Epithelial cell of prostate (primary cell): Measurements from ENCODE around the gene CNDP2.

Experiments used
- DNase-seq: peaks from one replicate; pipeline ENCODE4 v3.0.0-alpha.2; 2011; ENCODE audit warnings: low read depth, low spot score
- H3K27ac ChIP-seq: fragments of 450-650 bp; 2 replicates; pipeline ENCODE4 v1.5.1; 2017; ENCODE audit warnings: mild to moderate bottlenecking

CNDP2 gene

GRCh38 chr18:74529811-74530583 is 33.8 kb downstream of the CNDP2 start:
- no peak overlapping the region for H3K27ac ChIP-seq
- no peak for DNase-seq

GRCh38 chr18:74530584-74530862 is 34.4 kb downstream of the CNDP2 start:
- DNase-seq: no peak
- H3K27ac ChIP-seq: no peak overlapping the region

GRCh38 chr18:74531043-74531442 is 34.9 kb downstream of the CNDP2 start:
- DNase-seq: no peak
- H3K27ac ChIP-seq: no peak overlapping the region

GRCh38 chr18:74532511-74533025 is 36.4 kb downstream of the CNDP2 start:
- DNase-seq: no peak
- H3K27ac ChIP-seq: no peak overlapping the region

- no peak for DNase-seq
- H3K27ac ChIP-seq: no peak overlapping the region
Measured at GRCh38 chr18:74533666-74534065, 37.5 kb downstream of the CNDP2 start.

GRCh38 chr18:74534150-74534969 is 38.2 kb downstream of the CNDP2 start, which contains the start of gene CNDP1:
Gene CNDP1 (plus strand): TSS chr18:74534500. CDS start chr18:74534668, 168 bp downstream.
- H3K27ac ChIP-seq: no peak within 1 kb of the TSS
- DNase-seq: no peak

- DNase-seq: no peak
- H3K27ac ChIP-seq: no peak overlapping the region
Measured at GRCh38 chr18:74534981-74535649, 39.0 kb downstream of the CNDP2 start.

GRCh38 chr18:74539289-74539688 is 43.1 kb downstream of the CNDP2 start:
- H3K27ac ChIP-seq: no peak overlapping the region
- DNase-seq: no peak

- DNase-seq: no peak
- H3K27ac ChIP-seq: no peak overlapping the region
Measured at GRCh38 chr18:74540652-74541421, 44.7 kb downstream of the CNDP2 start.

- no peak overlapping the region for H3K27ac ChIP-seq
- DNase-seq: peak; percentile 37
Measured at GRCh38 chr18:74541703-74542555, 45.8 kb downstream of the CNDP2 start.

- no peak overlapping the region for H3K27ac ChIP-seq
- no peak for DNase-seq
Measured at GRCh38 chr18:74544898-74545297, 48.7 kb downstream of the CNDP2 start.

GRCh38 chr18:74546007-74546406 is 49.8 kb downstream of the CNDP2 start:
- DNase-seq: no peak
- H3K27ac ChIP-seq: no peak overlapping the region

GRCh38 chr18:74546751-74547530 is 50.8 kb downstream of the CNDP2 start:
- DNase-seq: no peak
- H3K27ac ChIP-seq: no peak overlapping the region

GRCh38 chr18:74547860-74548259 is 51.7 kb downstream of the CNDP2 start:
- no peak overlapping the region for H3K27ac ChIP-seq
- DNase-seq: no peak

- no peak for DNase-seq
- no peak overlapping the region for H3K27ac ChIP-seq
Measured at GRCh38 chr18:74549591-74550104, 53.5 kb downstream of the CNDP2 start.

GRCh38 chr18:74550886-74551285 is 54.7 kb downstream of the CNDP2 start:
- no peak overlapping the region for H3K27ac ChIP-seq
- DNase-seq: no peak

GRCh38 chr18:74551452-74551851 is 55.3 kb downstream of the CNDP2 start:
- DNase-seq: no peak
- no peak overlapping the region for H3K27ac ChIP-seq

GRCh38 chr18:74551936-74552555 is 55.9 kb downstream of the CNDP2 start:
- DNase-seq: peak; percentile 29
- no peak overlapping the region for H3K27ac ChIP-seq
